HG03460 (cell line): Measurements from ENCODE around the gene ASB1.
"Not testable (repeated sequence)": the region's sequence is repeated elsewhere in the genome, so short reads cannot be mapped to it uniquely, and the experiment has no call there.

ENCODE experiments used
- ATAC-seq: cut with Tn5 transposase; IDR thresholded peaks from one replicate; pipeline ENCODE4 v1.9.1; 2021; ENCODE audit not compliant: unreplicated experiment

ASB1 gene

GRCh38 chr2:238441262-238442114 is 14.8 kb downstream of the ASB1 start:
- no peak for ATAC-seq

- ATAC-seq: not testable (repeated sequence)
These were observed 15.5 kb downstream of the ASB1 start for GRCh38 chr2:238442257-238442656.

GRCh38 chr2:238444242-238444641 is 17.5 kb downstream of the ASB1 start:
- no peak for ATAC-seq

GRCh38 chr2:238445409-238446190 is 18.9 kb downstream of the ASB1 start:
- ATAC-seq: no peak

GRCh38 chr2:238446371-238446770 is 19.6 kb downstream of the ASB1 start:
- no peak for ATAC-seq

GRCh38 chr2:238448031-238448955 is 21.6 kb downstream of the ASB1 start:
- no peak for ATAC-seq

GRCh38 chr2:238449241-238449640 is 22.5 kb downstream of the ASB1 start:
- no peak for ATAC-seq

- no peak for ATAC-seq
These were observed 23.2 kb downstream of the ASB1 start for GRCh38 chr2:238449909-238450417.

GRCh38 chr2:238450440-238450861 is 23.7 kb downstream of the ASB1 start:
- ATAC-seq: no peak

- ATAC-seq: no peak
These were observed 27.1 kb downstream of the ASB1 start for GRCh38 chr2:238453842-238454241.

GRCh38 chr2:238456449-238456848 is 29.7 kb downstream of the ASB1 start:
- ATAC-seq: no peak

- ATAC-seq: no peak
These were observed 30.5 kb downstream of the ASB1 start for GRCh38 chr2:238456970-238457926.

- no peak for ATAC-seq
These were observed 31.2 kb downstream of the ASB1 start for GRCh38 chr2:238457927-238458324.

GRCh38 chr2:238458651-238459050 is 31.9 kb downstream of the ASB1 start:
- ATAC-seq: no peak

- no peak for ATAC-seq
These were observed 32.4 kb downstream of the ASB1 start for GRCh38 chr2:238459081-238459629.

- no peak for ATAC-seq
These were observed 34.3 kb downstream of the ASB1 start for GRCh38 chr2:238461051-238461450.

GRCh38 chr2:238461491-238461890 is 34.8 kb downstream of the ASB1 start:
- ATAC-seq: no peak

GRCh38 chr2:238461916-238462315 is 35.2 kb downstream of the ASB1 start:
- ATAC-seq: no peak

GRCh38 chr2:238462782-238463396 is 36.2 kb downstream of the ASB1 start:
- ATAC-seq: no peak
